CD4-positive, alpha-beta T cell treated with Interleukin-2 at 100 ng/mL for 4 hours (primary cell): ENCODE measurements around the gene CDK13.
"Not testable (repeated sequence)": the region's sequence is repeated elsewhere in the genome, so short reads cannot be mapped to it uniquely, and the experiment has no call there.

Experiments
- DNase-seq: peaks from one replicate; pipeline ENCODE4 v3.0.0-alpha.2; 2020; ENCODE audit warnings: low spot score

The CDK13 gene

DNA sequence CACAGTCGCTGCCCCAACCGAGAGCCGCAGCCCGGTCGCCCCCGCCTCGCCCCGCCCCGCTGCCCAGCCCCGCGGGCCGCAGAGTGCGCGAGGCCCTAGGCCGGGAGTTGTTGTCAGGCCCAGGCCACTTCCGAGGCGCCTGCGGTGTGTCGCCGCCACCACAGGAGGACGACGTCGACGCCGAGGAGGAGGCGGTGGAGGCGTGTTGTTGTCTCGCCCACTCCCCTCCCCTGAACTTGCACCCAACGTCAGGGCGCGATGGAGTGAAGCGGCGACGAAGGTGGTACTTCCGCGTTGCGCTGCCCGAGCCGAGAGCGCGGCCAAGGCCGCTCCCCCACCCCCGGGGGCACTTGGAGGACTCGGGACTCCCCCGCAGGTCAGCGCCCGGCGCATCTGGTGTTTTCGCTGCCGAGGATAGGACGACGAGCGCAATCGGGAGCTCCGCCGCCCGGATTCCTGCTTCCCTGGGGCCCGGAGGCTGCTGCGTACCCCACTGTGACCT, at the start of gene CDK13:
CDK13 (plus strand) TSS at position 286 of the 502 bp plus-strand sequence. CDS start 386 bp downstream, outside the sequence.
- peak; percentile 91 for DNase-seq

GRCh38 chr7:39904077-39904486, 46.0 kb upstream of the CDK13 start:
- no peak for DNase-seq

DNA sequence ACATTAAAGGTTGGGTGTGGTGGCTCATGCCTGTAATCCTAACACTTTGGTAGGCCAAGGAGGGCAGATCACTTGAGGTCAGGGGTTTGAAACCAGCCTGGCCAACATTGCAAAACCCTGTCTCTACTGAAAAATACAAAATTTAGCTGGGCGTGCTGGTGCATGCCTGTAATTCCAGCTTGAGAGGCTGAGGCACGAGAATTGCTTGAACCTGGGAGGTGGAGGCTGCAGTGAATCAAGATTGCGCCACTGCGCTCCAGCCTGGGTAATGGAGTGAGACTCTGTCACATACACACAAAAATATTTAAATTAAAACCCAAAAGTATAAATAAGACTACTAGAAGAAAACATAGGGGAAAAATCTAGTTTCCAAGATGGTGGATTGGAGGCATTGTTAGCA, 41.9 kb upstream of the CDK13 start:
- DNase-seq, result no peak

- DNase-seq, result no peak
These were observed 41.1 kb upstream of the CDK13 start for GRCh38 chr7:39908973-39909372.

- no peak for DNase-seq
These were observed 40.5 kb upstream of the CDK13 start for GRCh38 chr7:39909526-39909925.

DNA sequence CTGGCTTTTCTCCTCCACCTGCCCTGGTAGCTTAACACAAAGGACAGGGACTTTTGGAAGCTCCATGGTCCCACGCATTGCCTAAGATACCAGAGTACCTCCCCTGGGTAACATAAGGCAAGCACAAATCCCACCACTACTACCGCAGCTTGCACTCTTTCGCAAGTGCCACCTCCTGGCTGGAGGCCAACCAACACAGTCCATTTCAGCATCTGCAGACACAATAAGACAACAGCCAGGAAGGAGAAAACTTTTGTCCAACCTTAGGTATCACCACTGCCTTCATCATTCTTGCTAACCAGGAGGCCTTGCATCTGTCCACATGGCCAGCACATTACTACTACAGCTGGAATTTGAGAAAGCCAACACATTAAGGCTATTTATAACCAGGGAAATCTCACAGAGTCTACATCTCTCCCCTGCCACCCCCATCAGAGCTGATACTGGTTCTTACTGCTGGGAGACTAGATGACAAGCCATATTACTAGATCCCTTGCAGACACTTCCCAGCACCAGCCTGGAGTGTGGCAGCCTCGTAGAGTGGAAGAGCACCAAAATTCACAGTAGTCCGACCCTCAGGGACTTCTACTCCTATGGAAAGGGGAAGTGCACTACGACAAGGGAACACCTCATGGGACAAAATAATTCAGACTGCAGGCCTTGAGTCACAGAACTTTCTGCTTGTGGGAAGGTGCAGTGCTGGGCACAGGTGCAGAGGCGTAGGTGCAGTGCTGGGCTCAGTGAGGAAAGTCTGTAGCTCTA, 39.8 kb upstream of the CDK13 start:
- no peak for DNase-seq

- DNase-seq, result no peak
These were observed 38.9 kb upstream of the CDK13 start for GRCh38 chr7:39911167-39911566.

DNA sequence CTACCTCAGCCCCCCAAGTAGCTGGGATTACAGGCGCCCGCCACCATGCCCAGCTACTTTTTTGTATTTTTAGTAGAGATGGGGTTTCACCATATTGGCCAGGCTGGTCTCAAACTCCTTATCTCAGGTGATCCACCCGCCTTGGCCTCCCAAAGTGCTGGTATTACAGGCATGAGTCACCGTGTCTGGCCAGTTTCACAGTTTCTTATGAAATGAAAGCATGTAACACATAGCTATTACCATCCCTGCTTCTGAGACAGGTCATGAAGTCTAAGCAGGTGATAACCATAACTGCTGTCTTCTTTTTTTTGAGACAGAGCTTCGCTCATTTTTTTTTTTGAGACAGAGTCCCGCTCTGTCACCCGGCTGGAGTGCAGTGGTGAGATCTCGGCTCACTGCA, 34.2 kb upstream of the CDK13 start:
- DNase-seq, result not testable (repeated sequence)

GRCh38 chr7:39919646-39920045, 30.4 kb upstream of the CDK13 start:
- no peak for DNase-seq

- no peak for DNase-seq
These were observed 28.4 kb upstream of the CDK13 start for GRCh38 chr7:39921506-39922175.

- DNase-seq, result no peak
These were observed 27.5 kb upstream of the CDK13 start for GRCh38 chr7:39922580-39922979.

DNA sequence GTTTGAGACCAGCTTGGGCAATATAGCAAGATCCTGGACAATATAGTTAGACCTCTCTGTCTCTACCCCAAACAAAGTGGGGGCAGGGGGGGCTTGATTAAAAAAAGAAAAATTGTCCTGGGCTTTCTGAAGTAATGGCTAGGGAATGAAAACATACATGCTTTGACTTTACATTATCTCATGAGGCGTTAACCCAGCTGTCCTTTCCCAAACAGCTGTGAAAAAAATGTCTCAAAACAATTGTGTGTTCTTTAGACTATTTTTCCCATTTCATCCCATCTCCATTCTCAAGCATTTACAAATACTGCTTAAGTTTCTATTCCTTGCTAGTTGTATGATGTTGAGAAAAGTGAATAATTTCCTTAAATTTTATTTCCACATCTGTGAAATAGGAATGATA, 27.0 kb upstream of the CDK13 start:
- no peak for DNase-seq

DNA sequence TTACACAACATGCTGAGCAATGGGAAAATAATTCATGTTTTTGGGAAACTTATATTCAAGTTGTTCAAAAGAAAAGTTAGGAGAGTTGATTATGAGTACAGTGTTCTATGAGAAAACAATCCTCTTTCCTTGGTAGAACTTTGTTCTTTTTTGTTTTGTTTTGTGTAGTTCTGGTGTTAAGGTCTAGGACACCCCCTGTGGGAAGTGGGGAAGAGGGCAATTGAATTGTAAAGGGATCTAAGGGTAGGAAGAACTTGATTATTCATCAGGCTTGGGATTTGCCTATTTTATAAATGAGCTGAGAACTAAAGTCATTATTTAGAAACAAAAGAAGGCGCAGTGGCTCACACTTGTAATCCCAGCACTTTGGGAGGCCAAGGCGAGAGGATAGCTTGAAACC, 25.9 kb upstream of the CDK13 start:
- no peak for DNase-seq

DNA sequence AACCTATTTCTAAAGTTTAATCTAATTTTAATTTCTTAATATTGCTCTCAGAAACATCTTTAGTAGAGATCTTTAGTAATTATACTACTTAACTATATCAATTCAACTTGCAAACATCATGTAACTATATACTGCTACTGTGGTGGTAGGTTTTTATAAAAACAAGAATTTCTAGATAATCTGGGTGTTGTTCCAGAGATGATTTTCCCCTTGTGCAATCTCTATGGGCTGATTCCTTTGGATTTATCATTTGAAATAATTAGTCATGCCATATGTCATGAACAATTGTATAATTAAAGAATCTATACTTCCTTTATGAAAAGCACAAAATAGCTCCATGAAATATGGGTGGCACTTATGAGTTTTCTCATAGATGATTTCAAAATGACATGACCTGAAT, 23.9 kb upstream of the CDK13 start:
- DNase-seq, result no peak

- DNase-seq, result no peak
These were observed 23.0 kb upstream of the CDK13 start for GRCh38 chr7:39927018-39927417.

- DNase-seq, result no peak
These were observed 15.9 kb upstream of the CDK13 start for GRCh38 chr7:39934132-39934531.

DNA sequence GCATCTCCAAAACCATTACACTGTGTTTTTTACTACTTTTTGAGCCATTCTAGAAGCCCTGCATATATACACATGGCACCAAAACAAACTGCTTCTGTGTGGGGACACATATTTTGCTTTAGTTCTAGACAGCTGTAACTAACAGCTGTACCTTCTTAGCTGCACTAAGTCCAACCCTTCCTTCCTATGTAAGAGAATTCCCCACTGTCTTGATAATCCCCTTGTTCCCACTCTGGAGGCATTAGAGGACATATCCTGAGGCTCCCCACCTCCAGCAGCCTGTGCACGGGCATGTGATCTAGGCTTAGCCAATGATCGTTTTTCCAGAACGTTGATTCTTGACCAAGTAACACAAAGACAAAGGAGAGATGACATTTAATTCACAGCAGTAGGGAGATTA, 13.3 kb upstream of the CDK13 start:
- DNase-seq, result no peak

- no peak for DNase-seq
These were observed 12.5 kb upstream of the CDK13 start for GRCh38 chr7:39937366-39938153.

GRCh38 chr7:39942883-39943282, 7.2 kb upstream of the CDK13 start:
- no peak for DNase-seq

DNA sequence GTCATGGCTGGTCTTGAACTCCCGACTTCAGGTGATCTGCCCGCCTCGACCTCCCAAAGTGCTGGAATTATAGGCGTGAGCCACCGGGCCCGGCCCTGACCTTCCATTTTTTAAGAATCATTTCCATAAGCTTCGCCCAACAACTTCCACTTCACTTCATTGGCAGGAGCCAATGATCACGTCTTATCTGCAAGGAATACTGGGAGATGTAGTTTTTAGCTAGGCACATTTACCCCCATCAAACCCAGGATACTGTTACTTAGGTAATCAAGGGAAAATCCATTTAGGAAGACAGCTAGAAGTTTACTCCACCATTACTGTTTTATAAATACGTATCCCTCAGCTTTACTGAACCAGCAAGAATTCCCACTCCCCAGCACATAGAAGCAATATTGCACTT, 3.4 kb upstream of the CDK13 start:
- DNase-seq, result no peak

GRCh38 chr7:39948375-39948955, 1.6 kb upstream of the CDK13 start:
- no peak for DNase-seq
